GM12878 (cell line): ENCODE data around the gene TCF7. TPM values are rescaled to one million over a fixed set of nuclear protein-coding genes. Genes with fewer than 3 reads are reported as not detected.

Experiments used
- ATAC-seq: fragments of 200-7000 bp; cut with Tn5 transposase; 3 replicates; pipeline ENCODE4 v1.9.1; 2020; ENCODE audit warnings: mild to moderate bottlenecking, moderate library complexity
- BruUV-seq: library from RNA; stranded (reverse); fragments of 400-500 nt; replicated peaks from 2 replicates; lab custom pipeline; 2021; lab: Mats Ljungman, UMichigan
- CTCF ChIA-PET: fragments of 300-600 bp; sonication (Branson Sonifier 250); formaldehyde crosslinking; extraction: SDS; loops from one replicate; lab custom pipeline; 2021; ENCODE audit warnings: inconsistent platforms; lab: Yijun Ruan, JAX
- POLR2A ChIA-PET: fragments of 350-600 bp; formaldehyde crosslinking; extraction: SDS; loops from one replicate; lab custom pipeline; 2021; ENCODE audit warnings: inconsistent platforms; lab: Charles Lee
- RAD21 ChIA-PET: fragments of 300-600 bp; sonication (Branson Sonifier 250); formaldehyde crosslinking; loops from one replicate; lab custom pipeline; 2023; ENCODE audit warnings: antibody characterized with exemption; ENCODE audit not compliant: unreplicated experiment; lab: Charles Lee
- SMC1A ChIA-PET: fragments of 300-600 bp; sonication (Branson Sonifier 250); formaldehyde crosslinking; loops from one replicate; lab custom pipeline; 2023; ENCODE audit not compliant: unreplicated experiment, uncharacterized antibody; lab: Charles Lee
- DNase-seq: peaks from one replicate; pipeline ENCODE4 v3.0.0-alpha.2; 2011; ENCODE audit warnings: low read depth, low spot score
- FAIRE-seq: peaks from 3 replicates; lab custom pipeline; 2011; peaks lifted over from hg19 to GRCh38; lab: Jason Lieb, UNC
- H2AFZ ChIP-seq: 2 replicates; pipeline ENCODE4 v1.6.0; 2011; ENCODE audit warnings: low read depth, low read length, control low read depth; ENCODE audit not compliant: control insufficient read depth
- H3K27ac ChIP-seq: 2 replicates; pipeline ENCODE4 v1.5.1; 2011; ENCODE audit warnings: control low read depth; ENCODE audit not compliant: control insufficient read depth, insufficient read depth
- H3K27me3 ChIP-seq, 2 experiments: replicated peaks in 1 of 2; 2 replicates each; pipeline versions ENCODE4 v1.6.0 to v1.6.1; 2011; ENCODE audit warnings: low read length in 1 of 2; ENCODE audit not compliant: control insufficient read depth in 2 of 2, insufficient read depth in 2 of 2
- H3K36me3 ChIP-seq, 2 experiments: 2 replicates each; pipeline ENCODE4 v1.5.1; 2011; ENCODE audit warnings: low read length in 1 of 2; ENCODE audit not compliant: control insufficient read depth in 2 of 2, insufficient read depth in 2 of 2
- H3K4me1 ChIP-seq: 2 replicates; pipeline ENCODE4 v1.6.1; 2011; ENCODE audit warnings: mild to moderate bottlenecking, low read length, moderate library complexity, mixed read lengths; ENCODE audit not compliant: control insufficient read depth, insufficient read depth
- H3K4me2 ChIP-seq: 2 replicates; pipeline ENCODE4 v1.6.0; 2011; ENCODE audit warnings: control low read depth; ENCODE audit not compliant: control insufficient read depth, insufficient read depth
- H3K4me3 ChIP-seq: fragments of 200-600 bp; sonication (generic); 2 replicates; pipeline ENCODE4 v1.5.1; 2016
- H3K79me2 ChIP-seq: 2 replicates; pipeline ENCODE4 v1.6.0; 2011; ENCODE audit warnings: low read length; ENCODE audit not compliant: control insufficient read depth, insufficient read depth
- H3K9ac ChIP-seq: 2 replicates; pipeline ENCODE4 v1.8.0; 2011; ENCODE audit warnings: low read length, control low read depth, mixed read lengths; ENCODE audit not compliant: control insufficient read depth, insufficient read depth
- H3K9me3 ChIP-seq: replicated peaks from 3 replicates; pipeline ENCODE4 v1.5.1; 2011; ENCODE audit warnings: mild to moderate bottlenecking, low read length; ENCODE audit not compliant: control insufficient read depth, insufficient read depth
- H4K20me1 ChIP-seq: 2 replicates; pipeline ENCODE4 v1.6.0; 2011; ENCODE audit not compliant: control insufficient read depth, insufficient read depth
- ASH2L ChIP-seq: fragments of 300-600, 200-600 bp; sonication (generic); IDR thresholded peaks from 2 replicates; pipeline ENCODE4 v1.6.1; 2017; ENCODE audit warnings: low read depth, mild to moderate bottlenecking, borderline replicate concordance
- ATF7 ChIP-seq: fragments of 450-650 bp; IDR thresholded peaks from 2 replicates; pipeline ENCODE4 v1.6.1; 2016; ENCODE audit warnings: low read depth, mild to moderate bottlenecking
- BRCA1 ChIP-seq: IDR thresholded peaks from 2 replicates; pipeline ENCODE4 v1.6.1; 2011; ENCODE audit warnings: low read depth, low read length, improper control_type of control experiment
- KAT2A ChIP-seq: conservative IDR thresholded peaks from 2 replicates; pipeline ENCODE4 v1.6.1; 2011; ENCODE audit warnings: low read depth, low read length; ENCODE audit not compliant: control insufficient read depth
- KDM1A ChIP-seq: fragments of 200-600 bp; sonication (generic); IDR thresholded peaks from 2 replicates; pipeline ENCODE4 v1.6.1; 2016; ENCODE audit warnings: borderline replicate concordance
- ZBTB11 ChIP-seq: fragments of 450-650 bp; formaldehyde crosslinking; IDR thresholded peaks from 2 replicates; pipeline ENCODE4 v1.5.0; 2022; ENCODE audit warnings: mild to moderate bottlenecking, missing genetic modification characterization
- ZNF24 ChIP-seq: fragments of 450-650 bp; IDR thresholded peaks from 2 replicates; pipeline ENCODE4 v1.6.1; 2017; ENCODE audit warnings: antibody characterized with exemption, mild to moderate bottlenecking
- WGBS: methylation state at CpG from one replicate; pipeline ENCODE4 v1.1.6; 2016; ENCODE audit warnings: low lambda C conversion rate; ENCODE audit not compliant: insufficient replicate concordance, insufficient coverage; ENCODE audit errors: missing lambda C conversion rate; 5-methylcytosine and 5-hydroxymethylcytosine counted together
- in situ Hi-C: fragments of 300-500 bp; cut with MboI; formaldehyde crosslinking; loops from 9 replicates; pipeline ENCODE4 v1.14.3; 2018; ENCODE audit warnings: mixed read lengths
- intact Hi-C: fragments of 100-400 bp; cut with micrococcal nuclease; formaldehyde crosslinking; loops from one replicate; pipeline ENCODE4 v1.14.2; 2022; ENCODE audit not compliant: unreplicated experiment
- polyA plus RNA-seq, 11 experiments: library from polyadenylated mRNA; depleted of rRNA in 4 of 11; unstranded in 6 of 11; stranded (reverse) in 5 of 11; fragments of >200 nt; fragmentation: Nextera tagmentation in 4 of 11; fragmentation: Illumina TruSeq in 1 of 11; extraction: Ambion mirVana in 4 of 11; extraction: Trizol in 1 of 11; gene quantifications; 1 replicate in 1 of 11; 2 replicates in 10 of 11; pipeline versions ENCODE4 v1.2.1 to v1.2.3, GENCODE V29; 2011 to 2016; ENCODE audit warnings: inconsistent platforms in 2 of 11, missing spikeins in 2 of 11, low read depth in 1 of 11
- total RNA-seq, 4 experiments: library from RNA; depleted of rRNA in 3 of 4; stranded (reverse); fragments of >200 nt in 3 of 4; fragmentation: Illumina TruSeq in 1 of 4; extraction: Trizol in 1 of 4; gene quantifications; 2 replicates each; pipeline versions ENCODE4 v1.2.1 to v1.2.3, GENCODE V29; 2013 to 2021
- TF ChIP-seq, protein P1 (sequence below): IDR thresholded peaks from 2 replicates; pipeline ENCODE4 v1.6.1; 2012; ENCODE audit warnings: low read depth, low read length, improper control_type of control experiment
- TF ChIP-seq, protein P2 (sequence below): fragments of 450-650 bp; IDR thresholded peaks from 2 replicates; pipeline ENCODE4 v1.6.1; 2017; ENCODE audit warnings: mild to moderate bottlenecking
- TF ChIP-seq, protein P3 (sequence below): IDR thresholded peaks from 2 replicates; pipeline ENCODE4 v1.6.1; 2012; ENCODE audit warnings: improper control_type of control experiment, low read depth, low read length; ENCODE audit not compliant: insufficient replicate concordance

TCF7 gene
- total and polyA plus RNA-seq, 10 of the 15 experiments (the other 5 are each of a cell fraction or from before 2014, with no cell fraction given) = 10.0 to 60.2 (median 23.6) TPM

GRCh38 chr5:134097211-134097749 is 17.2 kb upstream of the TCF7 start:
- Histone ChIP-seq H4K20me1 (peaks cover 2% of the 10 kb centered on the region; the same call in 1 of the 2 replicates), H3K27me3 (no peaks in the 10 kb centered on the region), H3K27ac (no peak overlapping the region), H2AFZ (no peak overlapping the region), H3K36me3 (no peaks in the 10 kb centered on the region), H3K4me3 (no peak overlapping the region), H3K4me1 (peaks cover 36% of the 10 kb centered on the region), H3K9ac (no peak overlapping the region), H3K9me3 (no peaks in the 10 kb centered on the region), H3K79me2 (peaks cover 3% of the 10 kb centered on the region; the same call in 1 of the 2 replicates), H3K4me2 (no peak overlapping the region)
- in situ Hi-C loops (loop anchor here (5.0 kb wide), 1 partner anchor 55 kb away; no protein-coding TSS in a partner anchor), intact Hi-C loops (no loop called here)
- FAIRE-seq = no peak
- ChIA-PET POLR2A (interaction anchor here (1.4 to 11.2 kb wide), 4 partner anchors 8 to 44 kb away, joined by 5 to 81 read pairs (median 34); no protein-coding TSS in a partner anchor), RAD21 (no interaction called here), CTCF (interaction anchor here (0.7 to 6.0 kb wide), 3 partner anchors 25 to 156 kb away, joined by 3 to 47 read pairs (median 33); no protein-coding TSS in a partner anchor), SMC1A (interaction anchor here (0.7 to 8.4 kb wide), 5 partner anchors 17 to 65 kb away, joined by 3 to 177 read pairs (median 80); partner anchors contain the start of gene TCF7)
- no peak for DNase-seq
- whole genome bisulfite sequencing = 84% methylated on average over 7 of the region's 7 CpGs
- no TSS peak for BruUV-seq
- no peak for ATAC-seq
- TF ChIP-seq, protein P1, sequence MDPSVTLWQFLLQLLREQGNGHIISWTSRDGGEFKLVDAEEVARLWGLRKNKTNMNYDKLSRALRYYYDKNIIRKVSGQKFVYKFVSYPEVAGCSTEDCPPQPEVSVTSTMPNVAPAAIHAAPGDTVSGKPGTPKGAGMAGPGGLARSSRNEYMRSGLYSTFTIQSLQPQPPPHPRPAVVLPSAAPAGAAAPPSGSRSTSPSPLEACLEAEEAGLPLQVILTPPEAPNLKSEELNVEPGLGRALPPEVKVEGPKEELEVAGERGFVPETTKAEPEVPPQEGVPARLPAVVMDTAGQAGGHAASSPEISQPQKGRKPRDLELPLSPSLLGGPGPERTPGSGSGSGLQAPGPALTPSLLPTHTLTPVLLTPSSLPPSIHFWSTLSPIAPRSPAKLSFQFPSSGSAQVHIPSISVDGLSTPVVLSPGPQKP = no peak
- TF ChIP-seq, protein P2, sequence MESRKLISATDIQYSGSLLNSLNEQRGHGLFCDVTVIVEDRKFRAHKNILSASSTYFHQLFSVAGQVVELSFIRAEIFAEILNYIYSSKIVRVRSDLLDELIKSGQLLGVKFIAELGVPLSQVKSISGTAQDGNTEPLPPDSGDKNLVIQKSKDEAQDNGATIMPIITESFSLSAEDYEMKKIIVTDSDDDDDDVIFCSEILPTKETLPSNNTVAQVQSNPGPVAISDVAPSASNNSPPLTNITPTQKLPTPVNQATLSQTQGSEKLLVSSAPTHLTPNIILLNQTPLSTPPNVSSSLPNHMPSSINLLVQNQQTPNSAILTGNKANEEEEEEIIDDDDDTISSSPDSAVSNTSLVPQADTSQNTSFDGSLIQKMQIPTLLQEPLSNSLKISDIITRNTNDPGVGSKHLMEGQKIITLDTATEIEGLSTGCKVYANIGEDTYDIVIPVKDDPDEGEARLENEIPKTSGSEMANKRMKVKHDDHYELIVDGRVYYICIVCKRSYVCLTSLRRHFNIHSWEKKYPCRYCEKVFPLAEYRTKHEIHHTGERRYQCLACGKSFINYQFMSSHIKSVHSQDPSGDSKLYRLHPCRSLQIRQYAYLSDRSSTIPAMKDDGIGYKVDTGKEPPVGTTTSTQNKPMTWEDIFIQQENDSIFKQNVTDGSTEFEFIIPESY = no peak
- TF ChIP-seq ATF7 = no peak
- TF ChIP-seq ZBTB11 (CRISPR knock-in tag) = no peak
- TF ChIP-seq BRCA1 = no peak
- no peak for TF ChIP-seq ASH2L
- no peak for TF ChIP-seq KDM1A
- no peak for TF ChIP-seq ZNF24
- no peak for TF ChIP-seq KAT2A
- TF ChIP-seq, protein P3, sequence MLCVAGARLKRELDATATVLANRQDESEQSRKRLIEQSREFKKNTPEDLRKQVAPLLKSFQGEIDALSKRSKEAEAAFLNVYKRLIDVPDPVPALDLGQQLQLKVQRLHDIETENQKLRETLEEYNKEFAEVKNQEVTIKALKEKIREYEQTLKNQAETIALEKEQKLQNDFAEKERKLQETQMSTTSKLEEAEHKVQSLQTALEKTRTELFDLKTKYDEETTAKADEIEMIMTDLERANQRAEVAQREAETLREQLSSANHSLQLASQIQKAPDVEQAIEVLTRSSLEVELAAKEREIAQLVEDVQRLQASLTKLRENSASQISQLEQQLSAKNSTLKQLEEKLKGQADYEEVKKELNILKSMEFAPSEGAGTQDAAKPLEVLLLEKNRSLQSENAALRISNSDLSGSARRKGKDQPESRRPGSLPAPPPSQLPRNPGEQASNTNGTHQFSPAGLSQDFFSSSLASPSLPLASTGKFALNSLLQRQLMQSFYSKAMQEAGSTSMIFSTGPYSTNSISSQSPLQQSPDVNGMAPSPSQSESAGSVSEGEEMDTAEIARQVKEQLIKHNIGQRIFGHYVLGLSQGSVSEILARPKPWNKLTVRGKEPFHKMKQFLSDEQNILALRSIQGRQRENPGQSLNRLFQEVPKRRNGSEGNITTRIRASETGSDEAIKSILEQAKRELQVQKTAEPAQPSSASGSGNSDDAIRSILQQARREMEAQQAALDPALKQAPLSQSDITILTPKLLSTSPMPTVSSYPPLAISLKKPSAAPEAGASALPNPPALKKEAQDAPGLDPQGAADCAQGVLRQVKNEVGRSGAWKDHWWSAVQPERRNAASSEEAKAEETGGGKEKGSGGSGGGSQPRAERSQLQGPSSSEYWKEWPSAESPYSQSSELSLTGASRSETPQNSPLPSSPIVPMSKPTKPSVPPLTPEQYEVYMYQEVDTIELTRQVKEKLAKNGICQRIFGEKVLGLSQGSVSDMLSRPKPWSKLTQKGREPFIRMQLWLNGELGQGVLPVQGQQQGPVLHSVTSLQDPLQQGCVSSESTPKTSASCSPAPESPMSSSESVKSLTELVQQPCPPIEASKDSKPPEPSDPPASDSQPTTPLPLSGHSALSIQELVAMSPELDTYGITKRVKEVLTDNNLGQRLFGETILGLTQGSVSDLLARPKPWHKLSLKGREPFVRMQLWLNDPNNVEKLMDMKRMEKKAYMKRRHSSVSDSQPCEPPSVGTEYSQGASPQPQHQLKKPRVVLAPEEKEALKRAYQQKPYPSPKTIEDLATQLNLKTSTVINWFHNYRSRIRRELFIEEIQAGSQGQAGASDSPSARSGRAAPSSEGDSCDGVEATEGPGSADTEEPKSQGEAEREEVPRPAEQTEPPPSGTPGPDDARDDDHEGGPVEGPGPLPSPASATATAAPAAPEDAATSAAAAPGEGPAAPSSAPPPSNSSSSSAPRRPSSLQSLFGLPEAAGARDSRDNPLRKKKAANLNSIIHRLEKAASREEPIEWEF = no peak
